ENCODE results near the gene UCK1. TPM values are rescaled to one million over a fixed set of nuclear protein-coding genes. Genes with fewer than 3 reads are reported as not detected.

UCK1 gene
- total and polyA plus RNA-seq, 2 of the 13 experiments (the other 11 are each of a cell fraction or from before 2014, with no cell fraction given): 11.0 to 24.1 TPM

GRCh38 chr9:131530920-131531832, at the start of gene UCK1 (continued):
- TF ChIP-seq ZBTB37 (CRISPR knock-in tag; IDR thresholded peaks at IDR 0.05): no peak
- no peak for TF ChIP-seq SMAD1 (CRISPR knock-in tag; IDR thresholded peaks at IDR 0.05; ENCODE audit: borderline replicate concordance, low read depth)
- no peak for TF ChIP-seq ZFP82 (CRISPR knock-in tag; IDR thresholded peaks at IDR 0.05; ENCODE audit: borderline replicate concordance)
- TF ChIP-seq ZNF660 (CRISPR knock-in tag; IDR thresholded peaks at IDR 0.05; ENCODE audit: borderline replicate concordance, low read depth): no peak
- TF ChIP-seq ZNF713 (CRISPR knock-in tag; IDR thresholded peaks at IDR 0.05): no peak
- no peak for TF ChIP-seq CBX1 (IDR thresholded peaks at IDR 0.05; ENCODE audit: low read depth)
- TF ChIP-seq ZNF724P (CRISPR knock-in tag; IDR thresholded peaks at IDR 0.05; ENCODE audit: borderline replicate concordance): no peak
- TF ChIP-seq TBP (CRISPR knock-in tag; IDR thresholded peaks at IDR 0.05): no peak
- TF ChIP-seq ZBTB39 (CRISPR knock-in tag; IDR thresholded peaks at IDR 0.05): no peak
- no peak for TF ChIP-seq ARID2 (CRISPR knock-in tag; IDR thresholded peaks at IDR 0.05; ENCODE audit: borderline replicate concordance)
- TF ChIP-seq DMTF1 (CRISPR knock-in tag; IDR thresholded peaks at IDR 0.05): no peak
- TF ChIP-seq PAX8 (CRISPR knock-in tag; IDR thresholded peaks at IDR 0.05; ENCODE audit: borderline replicate concordance): no peak
- no peak for TF ChIP-seq POLR2AphosphoS2 (IDR thresholded peaks at IDR 0.05; ENCODE audit: low read depth, low read length)
- TF ChIP-seq ZNF354B (CRISPR knock-in tag; IDR thresholded peaks at IDR 0.05): no peak
- TF ChIP-seq ZNF296 (CRISPR knock-in tag; conservative IDR thresholded peaks at IDR 0.05): no peak
- TF ChIP-seq ZNF513 (CRISPR knock-in tag; conservative IDR thresholded peaks at IDR 0.05): no peak
- no peak for TF ChIP-seq GATAD2A (CRISPR knock-in tag; IDR thresholded peaks at IDR 0.05)
- TF ChIP-seq ZBTB33 (CRISPR knock-in tag; IDR thresholded peaks at IDR 0.05): 0 out of 2 replicates have a peak, but pooled peaks have one; percentile 15

Data from HepG2 (cell line).